SK-N-SH (cell line): ENCODE data around the gene ADTRP.

Experiments
- CTCF ChIP-seq: fragments of 200-600 bp; sonication (generic); IDR thresholded peaks from 2 replicates; pipeline ENCODE4 v1.6.1; 2017; ENCODE audit warnings: antibody characterized with exemption, mild to moderate bottlenecking, moderate library complexity
- EP300 ChIP-seq, 2 experiments: IDR thresholded peaks; 2 replicates each; pipeline versions ENCODE4 v1.4.0 to v1.6.1; 2012; ENCODE audit warnings: borderline replicate concordance in 1 of 2, low read depth in 1 of 2, low read length in 1 of 2
- EZH2phosphoT487 ChIP-seq: fragments of 200-600 bp; sonication (generic); IDR thresholded peaks from 2 replicates; pipeline ENCODE4 v1.6.1; 2017; ENCODE audit warnings: low read depth, mixed run types, mild to moderate bottlenecking, antibody characterized with exemption, moderate library complexity, borderline replicate concordance
- FOXJ3 ChIP-seq: sonication (generic); formaldehyde crosslinking; IDR thresholded peaks from 2 replicates; pipeline ENCODE4 v1.5.1; 2020; ENCODE audit warnings: mild to moderate bottlenecking, missing genetic modification reagents
- MAX ChIP-seq: IDR thresholded peaks from 2 replicates; pipeline ENCODE4 v1.4.0; 2012; ENCODE audit warnings: low read depth
- POLR2AphosphoS5 ChIP-seq: IDR thresholded peaks from 2 replicates; pipeline ENCODE4 v1.6.1; 2012; ENCODE audit warnings: low read depth, low read length
- RAD21 ChIP-seq: IDR thresholded peaks from 2 replicates; pipeline ENCODE4 v1.6.1; 2012; ENCODE audit warnings: mild to moderate bottlenecking, low read length
- REST ChIP-seq: IDR thresholded peaks from 2 replicates; pipeline ENCODE4 v1.6.1; 2012; ENCODE audit warnings: mild to moderate bottlenecking, low read depth, low read length, moderate library complexity
- RFX5 ChIP-seq: IDR thresholded peaks from 2 replicates; pipeline ENCODE4 v1.6.1; 2012; ENCODE audit warnings: mild to moderate bottlenecking, improper control_type of control experiment, low read length
- TCF12 ChIP-seq: IDR thresholded peaks from 2 replicates; pipeline ENCODE4 v1.4.0; 2012
- USF2 ChIP-seq: fragments of 150-350 bp; IDR thresholded peaks from 2 replicates; pipeline ENCODE4 v1.6.1; 2017; ENCODE audit warnings: antibody characterized with exemption, low read length, low read depth, borderline replicate concordance
- YY1 ChIP-seq: IDR thresholded peaks from 2 replicates; pipeline ENCODE4 v1.4.0; 2012; ENCODE audit warnings: low read depth, mild to moderate bottlenecking

- no peak for TF ChIP-seq RAD21
- TF ChIP-seq YY1 = no peak
- TF ChIP-seq FOXJ3 (CRISPR knock-in tag) = no peak
- no peak for TF ChIP-seq EZH2phosphoT487
- TF ChIP-seq EP300 (IDR thresholded peaks at IDR 0.05; ENCODE audit: borderline replicate concordance in 1 of 2, low read depth in 1 of 2, low read length in 1 of 2) = no peak
- no peak for TF ChIP-seq POLR2AphosphoS5
- no peak for TF ChIP-seq RFX5
- no peak for TF ChIP-seq CTCF
- TF ChIP-seq REST = no peak
- TF ChIP-seq TCF12 = no peak
- no peak for TF ChIP-seq USF2
- no peak for TF ChIP-seq MAX
Observed at GRCh38 chr6:11814819-11815218, 36.2 kb upstream of the ADTRP start.
